GM12892 (cell line): ENCODE results near the gene FMN2.

Experiments used
- POLR2AphosphoS5 ChIP-seq: IDR thresholded peaks from 2 replicates; pipeline ENCODE4 v1.6.1; 2011; ENCODE audit warnings: low read depth, low read length, control low read depth
- TAF1 ChIP-seq: IDR thresholded peaks from 2 replicates; pipeline ENCODE4 v1.6.1; 2011; ENCODE audit warnings: low read depth, mild to moderate bottlenecking, control low read depth, low read length, borderline replicate concordance

DNA sequence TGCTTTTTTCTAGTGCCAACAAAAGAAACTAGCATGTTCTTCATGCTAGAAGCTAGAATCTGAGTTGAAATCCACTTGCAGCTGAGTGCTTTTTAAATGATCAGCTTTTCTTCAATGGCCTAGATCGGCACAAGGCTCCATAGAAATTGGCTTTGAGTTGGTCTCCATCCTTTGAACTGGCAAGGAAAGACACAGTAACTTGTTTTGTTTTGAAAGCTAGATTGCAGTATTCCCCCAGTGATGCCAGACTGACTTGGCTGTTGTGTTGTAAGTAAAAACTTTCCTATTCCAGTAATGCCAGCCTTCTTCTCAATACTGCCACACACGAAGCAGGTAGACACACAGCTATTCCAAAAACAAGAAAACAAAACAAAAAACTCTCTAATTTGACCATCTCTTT lies 139.1 kb downstream of the FMN2 start:
- no peak for TF ChIP-seq TAF1
- no peak for TF ChIP-seq POLR2AphosphoS5
